Left renal pelvis (tissue), 4 donors: Measurements from ENCODE around the gene ASCL4. TPM values are rescaled to one million over a fixed set of nuclear protein-coding genes. Genes with fewer than 3 reads are reported as not detected.

Experiments
- polyA plus RNA-seq, 4 donors: library from polyadenylated mRNA; unstranded; fragments of 120-200 nt; gene quantifications; one replicate each; pipeline ENCODE4 v1.2.1, GENCODE V29; 2013; ENCODE audit not compliant: insufficient read length in 4 of 4

Gene ASCL4
- polyA plus RNA-seq, 4 donors: not detected

Other genes with a start within 250 kb of the ASCL4 start
- gene PWP1, start 88.9 kb upstream of the ASCL4 start, polyA plus RNA-seq: 10 to 100 TPM; 50.8 to 59.5 (median 54.9) TPM
- gene PRDM4, start 13.6 kb upstream of the ASCL4 start, polyA plus RNA-seq: 10 to 100 TPM; 30.4 to 44.9 (median 39.0) TPM